OCI-LY3 (cell line): ENCODE measurements around the gene COL13A1.

ENCODE experiments used
- H2AFZ ChIP-seq: fragments of 200-600, 300-600 bp; shearing (Covaris generic); 2 replicates; pipeline ENCODE4 v1.6.0; 2014; ENCODE audit warnings: antibody characterized with exemption, low read depth, low read length
- H3K27ac ChIP-seq: fragments of 200-600, 300-600 bp; sonication (generic); 2 replicates; pipeline ENCODE4 v1.5.1; 2014; ENCODE audit warnings: mild to moderate bottlenecking, low read length, moderate library complexity, mixed read lengths
- H3K27me3 ChIP-seq: fragments of 200-600, 300-600 bp; sonication (generic); 2 replicates; pipeline ENCODE4 v1.6.1; 2014; ENCODE audit warnings: low read depth, low read length, mixed read lengths
- H3K36me3 ChIP-seq: fragments of 200-600, 300-600 bp; sonication (generic); replicated peaks from 2 replicates; pipeline ENCODE3; 2014; ENCODE audit warnings: low read depth, low read length, mixed read lengths
- H3K4me1 ChIP-seq: fragments of 300-600, 200-600 bp; sonication (generic); 2 replicates; pipeline ENCODE4 v1.6.1; 2014; ENCODE audit warnings: low read length, mixed read lengths
- H3K4me2 ChIP-seq: fragments of 200-600, 300-600 bp; sonication (generic); 2 replicates; pipeline ENCODE4 v1.6.1; 2014; ENCODE audit warnings: low read length, mixed read lengths
- H3K4me3 ChIP-seq: fragments of 300-600, 200-600 bp; sonication (generic); 2 replicates; pipeline ENCODE4 v1.5.1; 2014; ENCODE audit warnings: antibody characterized with exemption, mild to moderate bottlenecking, low read length, moderate library complexity
- H3K79me2 ChIP-seq: fragments of 300-600, 200-600 bp; shearing (Covaris generic); 2 replicates; pipeline ENCODE4 v1.6.1; 2014; ENCODE audit warnings: mild to moderate bottlenecking, low read length, mixed read lengths
- H3K9ac ChIP-seq: fragments of 300-600, 200-600 bp; shearing (Covaris generic); 2 replicates; pipeline ENCODE4 v1.6.0; 2014; ENCODE audit warnings: mild to moderate bottlenecking, low read length, moderate library complexity
- H3K9me3 ChIP-seq: fragments of 200-600, 300-600 bp; shearing (Covaris generic); 2 replicates; pipeline ENCODE4 v1.6.1; 2014; ENCODE audit warnings: low read length, mixed read lengths; ENCODE audit not compliant: insufficient read depth
- H4K20me1 ChIP-seq: fragments of 200-600, 300-600 bp; sonication (generic); 2 replicates; pipeline ENCODE4 v1.6.1; 2016; ENCODE audit warnings: low read length, mixed read lengths; ENCODE audit not compliant: insufficient read depth
- EZH2phosphoT487 ChIP-seq: fragments of 200-600 bp; shearing (Covaris generic); IDR thresholded peaks from 2 replicates; pipeline ENCODE4 v1.6.1; 2018; ENCODE audit warnings: antibody characterized with exemption, mixed run types, low read depth
- TF ChIP-seq, protein P1 (sequence below): fragments of 200-600, 300-600 bp; sonication (generic); IDR thresholded peaks from 2 replicates; pipeline ENCODE4 v1.5.1; 2014; ENCODE audit warnings: antibody characterized with exemption, low read length, low read depth

COL13A1 gene

GRCh38 chr10:69934768-69935167 is 133.1 kb downstream of the COL13A1 start:
- H3K36me3 ChIP-seq, result no peaks in the 10 kb centered on the region
- H3K27me3 ChIP-seq, result no peaks in the 10 kb centered on the region; the same call in 1 of the 2 replicates
- H3K79me2 ChIP-seq, result no peaks in the 10 kb centered on the region
- H3K4me2 ChIP-seq, result no peak overlapping the region
- H3K4me1 ChIP-seq, result no peaks in the 10 kb centered on the region
- no peak overlapping the region for H3K4me3 ChIP-seq
- H3K9me3 ChIP-seq, result no peaks in the 10 kb centered on the region
- H3K9ac ChIP-seq, result no peak overlapping the region
- no peaks in the 10 kb centered on the region for H4K20me1 ChIP-seq
- TF ChIP-seq EZH2phosphoT487, result no peak
- TF ChIP-seq, protein P1, sequence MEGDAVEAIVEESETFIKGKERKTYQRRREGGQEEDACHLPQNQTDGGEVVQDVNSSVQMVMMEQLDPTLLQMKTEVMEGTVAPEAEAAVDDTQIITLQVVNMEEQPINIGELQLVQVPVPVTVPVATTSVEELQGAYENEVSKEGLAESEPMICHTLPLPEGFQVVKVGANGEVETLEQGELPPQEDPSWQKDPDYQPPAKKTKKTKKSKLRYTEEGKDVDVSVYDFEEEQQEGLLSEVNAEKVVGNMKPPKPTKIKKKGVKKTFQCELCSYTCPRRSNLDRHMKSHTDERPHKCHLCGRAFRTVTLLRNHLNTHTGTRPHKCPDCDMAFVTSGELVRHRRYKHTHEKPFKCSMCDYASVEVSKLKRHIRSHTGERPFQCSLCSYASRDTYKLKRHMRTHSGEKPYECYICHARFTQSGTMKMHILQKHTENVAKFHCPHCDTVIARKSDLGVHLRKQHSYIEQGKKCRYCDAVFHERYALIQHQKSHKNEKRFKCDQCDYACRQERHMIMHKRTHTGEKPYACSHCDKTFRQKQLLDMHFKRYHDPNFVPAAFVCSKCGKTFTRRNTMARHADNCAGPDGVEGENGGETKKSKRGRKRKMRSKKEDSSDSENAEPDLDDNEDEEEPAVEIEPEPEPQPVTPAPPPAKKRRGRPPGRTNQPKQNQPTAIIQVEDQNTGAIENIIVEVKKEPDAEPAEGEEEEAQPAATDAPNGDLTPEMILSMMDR, result no peak
- no peak overlapping the region for H2AFZ ChIP-seq
- H3K27ac ChIP-seq, result no peak overlapping the region

- H3K27ac ChIP-seq, result no peak overlapping the region
- TF ChIP-seq, protein P1, result peak; percentile 51
- no peak for TF ChIP-seq EZH2phosphoT487
- H3K27me3 ChIP-seq, result no peaks in the 10 kb centered on the region; the same call in 1 of the 2 replicates
- no peak overlapping the region for H3K4me3 ChIP-seq
- no peaks in the 10 kb centered on the region for H3K36me3 ChIP-seq
- no peaks in the 10 kb centered on the region for H3K4me1 ChIP-seq
- H4K20me1 ChIP-seq, result no peaks in the 10 kb centered on the region
- H3K79me2 ChIP-seq, result no peaks in the 10 kb centered on the region
- no peak overlapping the region for H3K4me2 ChIP-seq
- no peaks in the 10 kb centered on the region for H3K9me3 ChIP-seq
- no peak overlapping the region for H3K9ac ChIP-seq
- H2AFZ ChIP-seq, result no peak overlapping the region
These were observed 134.4 kb downstream of the COL13A1 start for GRCh38 chr10:69936091-69936490.

GRCh38 chr10:69938541-69938991 is 136.9 kb downstream of the COL13A1 start:
- Histone ChIP-seq H2AFZ (no peak overlapping the region), H3K9me3 (no peaks in the 10 kb centered on the region), H3K9ac (no peak overlapping the region), H4K20me1 (no peaks in the 10 kb centered on the region), H3K4me2 (no peak overlapping the region), H3K4me3 (no peak overlapping the region), H3K79me2 (no peaks in the 10 kb centered on the region), H3K4me1 (no peaks in the 10 kb centered on the region), H3K27me3 (no peaks in the 10 kb centered on the region; the same call in 1 of the 2 replicates), H3K36me3 (no peaks in the 10 kb centered on the region), H3K27ac (no peak overlapping the region)
- TF ChIP-seq, protein P1, result no peak
- TF ChIP-seq EZH2phosphoT487, result no peak

DNA sequence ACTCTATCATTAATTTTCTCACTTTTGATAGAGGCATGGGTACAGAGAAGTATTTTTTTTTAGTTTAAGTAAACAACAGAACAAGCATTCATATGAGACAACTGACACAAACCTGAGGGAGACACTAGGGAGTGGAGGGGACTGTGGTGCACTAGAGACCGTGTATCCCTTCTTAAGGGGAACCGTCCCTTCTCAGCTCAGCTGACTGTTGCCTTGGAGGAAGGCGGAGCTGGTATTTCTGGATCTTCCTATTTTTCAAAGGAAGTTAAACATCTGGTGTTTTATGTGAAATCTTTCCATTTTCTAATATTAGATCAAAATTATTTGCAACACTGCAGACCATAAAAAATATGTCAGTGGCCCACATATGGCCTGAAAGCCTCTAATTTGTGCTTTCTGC is 137.4 kb downstream of the COL13A1 start:
- Histone ChIP-seq H3K9me3 (no peaks in the 10 kb centered on the region), H3K79me2 (no peaks in the 10 kb centered on the region), H3K4me1 (no peaks in the 10 kb centered on the region), H4K20me1 (no peaks in the 10 kb centered on the region), H3K27me3 (no peaks in the 10 kb centered on the region; the same call in 1 of the 2 replicates), H3K36me3 (no peaks in the 10 kb centered on the region), H3K9ac (no peak overlapping the region), H3K4me3 (no peak overlapping the region), H3K4me2 (no peak overlapping the region), H3K27ac (no peak overlapping the region), H2AFZ (no peak overlapping the region)
- TF ChIP-seq EZH2phosphoT487, result no peak
- TF ChIP-seq, protein P1, result no peak
